Mononuclear cell (primary cell): ENCODE results near the gene SZT2. TPM values are rescaled to one million over a fixed set of nuclear protein-coding genes. Genes with fewer than 3 reads are reported as not detected.

Source experiments
- H3K27me3 ChIP-seq: 2 replicates; pipeline ENCODE4 v1.6.0; 2011; ENCODE audit warnings: low read length, control low read depth; ENCODE audit not compliant: insufficient read depth
- H3K4me1 ChIP-seq: 2 replicates; pipeline ENCODE4 v1.5.1; 2011; ENCODE audit warnings: mild to moderate bottlenecking, low read length, control low read depth; ENCODE audit not compliant: insufficient read depth
- H3K4me3 ChIP-seq: 2 replicates; pipeline ENCODE4 v1.5.1; 2011; ENCODE audit warnings: mild to moderate bottlenecking, low read length, moderate library complexity
- H3K9me3 ChIP-seq: 2 replicates; pipeline ENCODE4 v1.5.1; 2011; ENCODE audit warnings: low read depth, mild to moderate bottlenecking, control low read depth, low read length
- total RNA-seq: library from RNA; depleted of rRNA; stranded (reverse); fragments of >200 nt; gene quantifications from one replicate; pipeline ENCODE4 v1.2.3, GENCODE V29; 2012

The SZT2 gene
- total RNA-seq, 1 donor, result 26.9 TPM

GRCh38 chr1:43357251-43357650 is 32.4 kb upstream of the SZT2 start:
- H3K9me3 ChIP-seq, result no peaks in the 10 kb centered on the region
- H3K27me3 ChIP-seq, result no peaks in the 10 kb centered on the region

DNA sequence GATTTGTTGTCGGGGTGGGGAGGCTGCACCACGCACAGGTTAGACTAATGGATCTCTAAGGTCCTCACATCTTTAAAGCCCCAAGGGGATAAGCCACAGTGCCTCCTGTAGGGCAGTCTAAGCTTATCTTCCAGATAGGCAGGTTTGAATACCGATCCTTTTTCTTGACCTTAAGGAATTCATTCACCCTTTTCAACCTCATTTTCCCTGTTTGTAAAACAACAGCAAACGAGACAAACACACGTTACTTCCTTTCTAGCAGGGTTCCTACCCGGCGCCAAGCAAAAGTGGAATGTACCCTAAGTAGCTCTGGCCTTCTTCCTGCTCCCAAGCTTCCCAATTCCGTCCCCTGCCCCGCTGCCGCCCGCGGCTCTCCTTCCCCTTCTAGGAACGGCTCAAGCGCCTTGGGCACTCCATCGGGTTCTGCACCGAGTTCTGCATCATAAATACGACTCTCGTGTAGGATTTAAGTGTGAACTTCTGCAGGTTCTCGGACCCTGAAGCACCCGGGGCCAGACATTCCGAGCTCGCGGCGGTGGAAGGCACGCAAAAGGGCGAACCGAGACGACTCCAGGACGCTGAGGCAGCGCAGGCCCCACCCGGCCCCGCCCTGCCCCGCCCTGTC is 31.5 kb upstream of the SZT2 start:
- H3K9me3 ChIP-seq, result no peaks in the 10 kb centered on the region
- H3K4me3 ChIP-seq, result peak overlapping the region; percentile 61
- H3K27me3 ChIP-seq, result no peaks in the 10 kb centered on the region
- peaks cover 43% of the 10 kb centered on the region for H3K4me1 ChIP-seq

More at GRCh38 chr1:43357251-43357650, 32.4 kb upstream of the SZT2 start:
- Histone ChIP-seq H3K4me3 (no peak overlapping the region), H3K4me1 (peaks cover 43% of the 10 kb centered on the region)

GRCh38 chr1:43358746-43359693 is 30.7 kb upstream of the SZT2 start, which contains the start of gene CDC20:
Gene CDC20, plus strand, starts transcription at chr1:43358981. Its CDS starts 235 bp downstream, at chr1:43359216.
- Histone ChIP-seq H3K27me3 (no peaks in the 10 kb centered on the region), H3K4me3 (peak within 1 kb of the TSS; percentile 61), H3K9me3 (no peaks in the 10 kb centered on the region), H3K4me1 (peaks cover 48% of the 10 kb centered on the region)

DNA sequence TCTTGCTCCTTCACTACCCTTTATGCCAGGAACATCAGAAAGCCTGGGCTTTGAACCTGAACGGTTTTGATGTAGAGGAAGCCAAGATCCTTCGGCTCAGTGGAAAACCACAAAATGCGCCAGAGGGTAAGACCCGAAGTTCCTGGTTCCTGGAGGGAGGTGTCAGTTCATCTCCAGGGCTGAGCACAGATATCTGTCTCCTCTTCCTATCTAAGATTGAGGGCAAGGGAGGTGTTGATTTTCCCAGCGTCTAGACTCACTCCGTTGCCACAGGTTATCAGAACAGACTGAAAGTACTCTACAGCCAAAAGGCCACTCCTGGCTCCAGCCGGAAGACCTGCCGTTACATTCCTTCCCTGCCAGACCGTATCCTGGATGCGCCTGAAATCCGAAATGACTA is 30.0 kb upstream of the SZT2 start:
- Histone ChIP-seq H3K27me3 (no peaks in the 10 kb centered on the region), H3K4me3 (no peak overlapping the region), H3K4me1 (peaks cover 48% of the 10 kb centered on the region), H3K9me3 (no peaks in the 10 kb centered on the region)

DNA sequence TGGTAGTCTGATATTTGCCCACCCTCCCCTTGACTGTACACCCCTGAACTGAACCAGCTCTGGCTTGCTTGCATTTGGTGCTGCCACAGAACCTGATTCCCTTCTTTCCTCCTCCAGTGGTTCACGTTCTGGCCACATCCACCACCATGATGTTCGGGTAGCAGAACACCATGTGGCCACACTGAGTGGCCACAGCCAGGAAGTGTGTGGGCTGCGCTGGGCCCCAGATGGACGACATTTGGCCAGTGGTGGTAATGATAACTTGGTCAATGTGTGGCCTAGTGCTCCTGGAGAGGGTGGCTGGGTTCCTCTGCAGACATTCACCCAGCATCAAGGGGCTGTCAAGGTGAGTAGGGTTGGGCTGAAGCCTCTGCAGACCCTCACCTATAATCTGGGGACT is 29.1 kb upstream of the SZT2 start:
- Histone ChIP-seq H3K9me3 (no peaks in the 10 kb centered on the region), H3K27me3 (no peaks in the 10 kb centered on the region), H3K4me3 (no peak overlapping the region), H3K4me1 (peaks cover 50% of the 10 kb centered on the region)

DNA sequence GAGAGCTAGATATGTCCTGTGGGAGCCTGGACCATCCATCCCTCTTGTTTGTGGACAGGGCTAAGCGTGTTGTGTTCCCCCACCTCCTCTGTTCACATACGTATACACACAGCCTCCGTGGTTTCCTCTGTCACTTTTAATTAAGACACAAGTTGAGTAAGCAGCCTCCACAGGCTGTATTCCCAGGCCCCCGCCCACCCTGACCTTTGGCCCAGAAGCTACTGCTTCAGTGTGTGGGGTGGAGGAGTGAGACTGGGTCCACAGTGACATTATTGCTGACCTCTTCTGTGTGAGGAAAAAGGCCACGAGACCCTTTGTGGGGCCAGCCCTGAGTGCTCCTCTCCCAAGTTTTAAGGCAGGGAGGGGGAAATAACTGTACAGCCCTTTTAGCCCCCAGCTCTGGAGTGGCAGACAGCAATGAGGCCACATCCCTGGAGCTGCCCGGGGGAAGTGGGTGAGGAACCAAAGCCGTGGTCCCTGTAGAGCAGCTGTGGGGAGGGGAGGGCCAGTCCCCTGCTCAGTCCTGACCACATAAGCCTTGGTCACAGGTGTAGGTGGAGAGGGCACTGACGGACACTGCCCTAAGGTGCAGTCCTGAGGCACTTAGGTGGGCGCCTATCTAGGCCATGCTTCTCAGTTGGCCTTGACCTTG is 26.3 kb upstream of the SZT2 start:
- Histone ChIP-seq H3K4me1 (peaks cover 59% of the 10 kb centered on the region), H3K27me3 (no peaks in the 10 kb centered on the region), H3K9me3 (no peaks in the 10 kb centered on the region), H3K4me3 (no peak overlapping the region)

GRCh38 chr1:43363935-43364525 is 25.7 kb upstream of the SZT2 start:
- H3K4me3 ChIP-seq, result no peak overlapping the region
- H3K9me3 ChIP-seq, result no peaks in the 10 kb centered on the region
- H3K27me3 ChIP-seq, result no peaks in the 10 kb centered on the region
- peaks cover 64% of the 10 kb centered on the region for H3K4me1 ChIP-seq

DNA sequence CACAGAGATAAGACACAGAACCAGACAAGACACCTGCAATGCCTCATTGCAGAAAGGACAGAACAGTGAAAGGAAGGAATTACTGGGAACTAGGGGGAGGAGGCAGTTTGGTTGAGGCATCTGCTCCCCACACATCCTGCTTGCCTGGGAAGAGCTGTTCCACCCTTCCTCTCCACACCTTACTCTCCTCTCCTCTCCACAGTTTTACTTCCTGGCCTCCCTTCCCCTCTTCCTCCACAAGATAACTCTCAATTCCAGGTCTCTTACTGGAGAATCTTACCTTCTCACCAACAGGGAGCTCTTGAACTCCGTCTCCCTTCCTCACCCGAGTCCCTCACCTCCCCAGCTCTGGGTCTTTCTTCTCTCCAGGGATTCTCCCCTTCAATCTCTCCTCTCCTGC is 24.0 kb upstream of the SZT2 start:
- H3K27me3 ChIP-seq, result no peaks in the 10 kb centered on the region
- H3K4me1 ChIP-seq, result peaks cover 54% of the 10 kb centered on the region
- H3K4me3 ChIP-seq, result no peak overlapping the region
- no peaks in the 10 kb centered on the region for H3K9me3 ChIP-seq

- no peaks in the 10 kb centered on the region for H3K9me3 ChIP-seq
- H3K4me3 ChIP-seq, result no peak overlapping the region
- no peaks in the 10 kb centered on the region for H3K27me3 ChIP-seq
- peaks cover 49% of the 10 kb centered on the region for H3K4me1 ChIP-seq
Measured at GRCh38 chr1:43366179-43366578, 23.5 kb upstream of the SZT2 start.

- Histone ChIP-seq H3K9me3 (no peaks in the 10 kb centered on the region), H3K4me1 (peaks cover 44% of the 10 kb centered on the region), H3K27me3 (no peaks in the 10 kb centered on the region), H3K4me3 (peak overlapping the region; percentile 75)
Measured at GRCh38 chr1:43366601-43367025, 23.1 kb upstream of the SZT2 start.

- Histone ChIP-seq H3K4me1 (peaks cover 38% of the 10 kb centered on the region), H3K9me3 (no peaks in the 10 kb centered on the region)
Measured at GRCh38 chr1:43367026-43367903, 22.4 kb upstream of the SZT2 start.

GRCh38 chr1:43367904-43368645 is 21.6 kb upstream of the SZT2 start, which contains the start of gene ELOVL1:
Gene ELOVL1, minus strand, starts transcription at chr1:43368011. Its CDS starts 2,402 bp downstream, at chr1:43365609.
- Histone ChIP-seq H3K4me1 (peaks cover 41% of the 10 kb centered on the region), H3K4me3 (peak within 1 kb of the TSS; percentile 75), H3K27me3 (no peaks in the 10 kb centered on the region), H3K9me3 (no peaks in the 10 kb centered on the region)

More at GRCh38 chr1:43367026-43367903, 22.4 kb upstream of the SZT2 start:
- Histone ChIP-seq H3K27me3 (no peaks in the 10 kb centered on the region), H3K4me3 (peak overlapping the region; percentile 75)

DNA sequence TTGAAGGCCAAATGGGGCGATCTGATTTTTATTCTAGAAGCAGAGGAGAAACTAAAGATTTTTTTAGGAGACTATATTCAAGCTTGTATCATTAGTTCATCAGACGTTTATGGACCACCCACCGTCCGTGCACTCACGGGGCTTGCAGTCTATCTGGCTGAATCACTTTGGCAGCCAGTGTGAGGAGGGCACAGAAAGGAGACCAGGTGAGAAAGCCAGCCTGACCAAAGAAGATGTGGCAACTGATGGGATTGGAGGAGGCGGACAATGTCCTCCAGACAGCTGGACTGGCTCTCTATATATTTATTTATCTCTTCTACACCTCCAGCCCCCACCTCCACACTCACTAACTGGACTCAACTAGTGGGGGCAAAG is 21.1 kb upstream of the SZT2 start:
- Histone ChIP-seq H3K4me1 (peaks cover 45% of the 10 kb centered on the region), H3K9me3 (no peaks in the 10 kb centered on the region), H3K4me3 (peak overlapping the region; percentile 75), H3K27me3 (no peaks in the 10 kb centered on the region)
